ENCODE measurements around the gene USP5. TPM values are rescaled to one million over a fixed set of nuclear protein-coding genes. Genes with fewer than 3 reads are reported as not detected.
"Not testable (repeated sequence)": the region's sequence is repeated elsewhere in the genome, so short reads cannot be mapped to it uniquely, and the experiment has no call there.

USP5 gene
- total RNA-seq, 1 donor from 2014 or later = 60.9 TPM

- Mint-ChIP-seq H3K27ac (peak overlapping the region; percentile 97), H3K36me3 (no peaks in the 10 kb centered on the region), H3K27me3 (ENCODE audit: insufficient read depth, low read depth) (no peaks in the 10 kb centered on the region), H3K4me1 (peaks cover 26% of the 10 kb centered on the region), H3K9me3 (no peaks in the 10 kb centered on the region), H3K4me3 (peak overlapping the region; percentile 78)
- no peaks in the 10 kb centered on the region for H3K79me2 ChIP-seq (ENCODE audit: low read depth)
- H2AFZ ChIP-seq (replicated peaks) = peak overlapping the region; percentile 89
- H4K20me1 ChIP-seq (ENCODE audit: low read depth) = no peaks in the 10 kb centered on the region
- no peak overlapping the region for H3K9ac ChIP-seq
- peak; percentile 79 for TF ChIP-seq CTCF (IDR thresholded peaks at IDR 0.05)
- no peak for TF ChIP-seq EZH2 (IDR thresholded peaks at IDR 0.05)
- DNase-seq (ENCODE audit: low spot score) = peak; percentile 99
- H3K27me3 ChIP-seq = no peaks in the 10 kb centered on the region
- peak overlapping the region; percentile 49 for H3K27ac ChIP-seq
- H3K36me3 ChIP-seq = no peaks in the 10 kb centered on the region
- H3K4me1 ChIP-seq = peaks cover 18% of the 10 kb centered on the region
- H3K4me2 ChIP-seq = peak overlapping the region; percentile 81
- no peaks in the 10 kb centered on the region for H3K9me3 ChIP-seq (ENCODE audit: low read depth)
- peaks cover 32% of the 10 kb centered on the region for H3F3A ChIP-seq (ENCODE audit: low read depth)
- H3K4me3 ChIP-seq = peak overlapping the region; percentile 47
These were observed 39.1 kb downstream of the USP5 start for GRCh38 chr12:6890789-6891645.

GRCh38 chr12:6891646-6892001 lies 39.7 kb downstream of the USP5 start:
- no peaks in the 10 kb centered on the region for H3K27me3 ChIP-seq
- no peaks in the 10 kb centered on the region for H3K79me2 ChIP-seq (ENCODE audit: low read depth)
- peak overlapping the region; percentile 45 for H3K4me3 ChIP-seq
- no peaks in the 10 kb centered on the region for H3K36me3 ChIP-seq
- DNase-seq (ENCODE audit: low spot score) = no peak
- Mint-ChIP-seq H3K27me3 (ENCODE audit: insufficient read depth, low read depth) (no peaks in the 10 kb centered on the region), H3K36me3 (no peaks in the 10 kb centered on the region), H3K27ac (peak overlapping the region; percentile 86), H3K9me3 (no peaks in the 10 kb centered on the region), H3K4me1 (peaks cover 23% of the 10 kb centered on the region), H3K4me3 (peak overlapping the region; percentile 78)
- H3K9ac ChIP-seq = no peak overlapping the region
- H4K20me1 ChIP-seq (ENCODE audit: low read depth) = no peaks in the 10 kb centered on the region
- H3K27ac ChIP-seq = no peak overlapping the region
- no peak for TF ChIP-seq EZH2 (IDR thresholded peaks at IDR 0.05)
- TF ChIP-seq CTCF (IDR thresholded peaks at IDR 0.05) = no peak
- TF ChIP-seq EZH2phosphoT487 (IDR thresholded peaks at IDR 0.05) = no peak
- H3F3A ChIP-seq (ENCODE audit: low read depth) = peaks cover 28% of the 10 kb centered on the region
- peaks cover 15% of the 10 kb centered on the region for H3K4me1 ChIP-seq
- H2AFZ ChIP-seq (replicated peaks) = peak overlapping the region; percentile 89
- peak overlapping the region; percentile 77 for H3K4me2 ChIP-seq
- no peaks in the 10 kb centered on the region for H3K9me3 ChIP-seq (ENCODE audit: low read depth)

- H3K27me3 ChIP-seq = not testable (repeated sequence)
- peak overlapping the region; percentile 74 for H3K27ac Mint-ChIP-seq
These were observed 40.7 kb downstream of the USP5 start for GRCh38 chr12:6892683-6893082.

GRCh38 chr12:6894321-6894720 lies 42.4 kb downstream of the USP5 start:
- Histone ChIP-seq H3K79me2 (ENCODE audit: low read depth) (no peaks in the 10 kb centered on the region), H3F3A (ENCODE audit: low read depth) (peaks cover 20% of the 10 kb centered on the region), H3K4me1 (peaks cover 7% of the 10 kb centered on the region), H3K9me3 (ENCODE audit: low read depth) (no peaks in the 10 kb centered on the region), H4K20me1 (ENCODE audit: low read depth) (no peaks in the 10 kb centered on the region), H3K9ac (no peak overlapping the region), H3K36me3 (no peaks in the 10 kb centered on the region), H3K4me2 (no peak overlapping the region), H3K27me3 (no peaks in the 10 kb centered on the region), H3K4me3 (no peak overlapping the region), H3K27ac (no peak overlapping the region), H2AFZ (replicated peaks) (no peak overlapping the region)
- H3K36me3 Mint-ChIP-seq = no peaks in the 10 kb centered on the region
- TF ChIP-seq CTCF (IDR thresholded peaks at IDR 0.05) = no peak
- no peak for TF ChIP-seq EZH2phosphoT487 (IDR thresholded peaks at IDR 0.05)
- no peak for TF ChIP-seq EZH2 (IDR thresholded peaks at IDR 0.05)
- H3K9me3 Mint-ChIP-seq = no peaks in the 10 kb centered on the region
- H3K4me1 Mint-ChIP-seq = peaks cover 18% of the 10 kb centered on the region
- DNase-seq (ENCODE audit: low spot score) = no peak
- H3K27me3 Mint-ChIP-seq (ENCODE audit: insufficient read depth, low read depth) = no peaks in the 10 kb centered on the region
- H3K4me3 Mint-ChIP-seq = no peak overlapping the region
- no peak overlapping the region for H3K27ac Mint-ChIP-seq

More at GRCh38 chr12:6892683-6893082, 40.7 kb downstream of the USP5 start:
- not testable (repeated sequence) for H3K9me3 Mint-ChIP-seq; H4K20me1 ChIP-seq (ENCODE audit: low read depth); H3K4me2 ChIP-seq; H3K27ac ChIP-seq; DNase-seq (ENCODE audit: low spot score); H2AFZ ChIP-seq (replicated peaks); H3K4me3 ChIP-seq; H3K36me3 Mint-ChIP-seq; H3K9ac ChIP-seq; H3K4me1 ChIP-seq; H3K27me3 Mint-ChIP-seq (ENCODE audit: insufficient read depth, low read depth); H3K79me2 ChIP-seq (ENCODE audit: low read depth); H3K36me3 ChIP-seq; H3K9me3 ChIP-seq (ENCODE audit: low read depth)
- Mint-ChIP-seq H3K4me1 (peaks cover 23% of the 10 kb centered on the region), H3K4me3 (peak overlapping the region; percentile 65)
- H3F3A ChIP-seq (ENCODE audit: low read depth) = peaks cover 20% of the 10 kb centered on the region

All from neural progenitor cell (in vitro differentiated cells).